ENCODE results near the gene DEGS1.

DEGS1 gene

GRCh38 chr1:224217655-224218623 lies 34.9 kb downstream of the DEGS1 start:
- no peak for DNase-seq

GRCh38 chr1:224219011-224219611 lies 36.1 kb downstream of the DEGS1 start:
- DNase-seq: no peak

GRCh38 chr1:224219612-224220059 lies 36.6 kb downstream of the DEGS1 start:
- no peak for DNase-seq

- DNase-seq: peak; percentile 16
Measured at GRCh38 chr1:224223819-224224714, 41.0 kb downstream of the DEGS1 start.

GRCh38 chr1:224226849-224227502 lies 43.9 kb downstream of the DEGS1 start:
- DNase-seq: no peak

GRCh38 chr1:224234017-224234416 lies 51.0 kb downstream of the DEGS1 start:
- DNase-seq: no peak

GRCh38 chr1:224235813-224236493 lies 52.9 kb downstream of the DEGS1 start:
- DNase-seq: no peak

GRCh38 chr1:224237119-224237881 lies 54.3 kb downstream of the DEGS1 start:
- DNase-seq: no peak

GRCh38 chr1:224238212-224238611 lies 55.2 kb downstream of the DEGS1 start:
- no peak for DNase-seq

GRCh38 chr1:224238756-224239155 lies 55.7 kb downstream of the DEGS1 start:
- no peak for DNase-seq

All from suppressor macrophage treated with lipopolysaccharide for 4 hours (primary cell).